GM21619 (cell line): ENCODE results near the gene SETX.

ENCODE experiments used
- ATAC-seq: cut with Tn5 transposase; IDR thresholded peaks from one replicate; pipeline ENCODE4 v1.9.1; 2021; ENCODE audit not compliant: unreplicated experiment

SETX gene

DNA sequence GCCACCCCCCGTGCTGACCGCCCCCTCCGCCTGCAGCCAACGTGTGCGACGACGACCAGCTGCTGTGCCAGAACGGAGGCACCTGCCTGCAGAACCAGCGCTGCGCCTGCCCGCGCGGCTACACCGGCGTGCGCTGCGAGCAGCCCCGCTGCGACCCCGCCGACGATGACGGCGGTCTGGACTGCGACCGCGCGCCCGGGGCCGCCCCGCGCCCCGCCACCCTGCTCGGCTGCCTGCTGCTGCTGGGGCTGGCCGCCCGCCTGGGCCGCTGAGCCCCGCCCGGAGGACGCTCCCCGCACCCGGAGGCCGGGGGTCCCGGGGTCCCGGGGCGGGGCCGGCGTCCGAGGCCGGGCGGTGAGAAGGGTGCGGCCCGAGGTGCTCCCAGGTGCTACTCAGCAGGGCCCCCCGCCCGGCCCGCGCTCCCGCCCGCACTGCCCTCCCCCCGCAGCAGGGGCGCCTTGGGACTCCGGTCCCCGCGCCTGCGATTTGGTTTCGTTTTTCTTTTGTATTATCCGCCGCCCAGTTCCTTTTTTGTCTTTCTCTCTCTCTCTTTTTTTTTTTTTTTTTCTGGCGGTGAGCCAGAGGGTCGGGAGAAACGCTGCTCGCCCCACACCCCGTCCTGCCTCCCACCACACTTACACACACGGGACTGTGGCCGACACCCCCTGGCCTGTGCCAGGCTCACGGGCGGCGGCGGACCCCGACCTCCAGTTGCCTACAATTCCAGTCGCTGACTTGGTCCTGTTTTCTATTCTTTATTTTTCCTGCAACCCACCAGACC is 112.8 kb downstream of the SETX start:
- no peak for ATAC-seq

DNA sequence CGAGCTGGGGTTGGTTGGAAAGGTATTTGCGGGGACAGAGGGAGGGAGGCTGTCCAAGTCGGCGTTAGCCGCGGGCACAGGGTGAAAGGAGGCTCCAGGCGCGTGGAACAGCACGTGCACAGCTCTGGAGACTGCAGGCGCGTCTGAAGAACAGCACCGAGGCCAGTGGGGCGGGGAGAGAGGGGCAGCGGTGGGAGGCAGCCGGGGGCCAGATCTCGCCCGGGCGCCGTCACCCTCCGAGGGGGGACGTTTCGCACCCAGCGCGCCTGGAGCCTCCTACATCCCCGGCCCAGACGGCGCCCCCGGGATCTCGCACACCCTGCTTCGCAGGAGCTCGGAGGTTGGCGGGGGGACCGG is 113.3 kb downstream of the SETX start:
- no peak for ATAC-seq

DNA sequence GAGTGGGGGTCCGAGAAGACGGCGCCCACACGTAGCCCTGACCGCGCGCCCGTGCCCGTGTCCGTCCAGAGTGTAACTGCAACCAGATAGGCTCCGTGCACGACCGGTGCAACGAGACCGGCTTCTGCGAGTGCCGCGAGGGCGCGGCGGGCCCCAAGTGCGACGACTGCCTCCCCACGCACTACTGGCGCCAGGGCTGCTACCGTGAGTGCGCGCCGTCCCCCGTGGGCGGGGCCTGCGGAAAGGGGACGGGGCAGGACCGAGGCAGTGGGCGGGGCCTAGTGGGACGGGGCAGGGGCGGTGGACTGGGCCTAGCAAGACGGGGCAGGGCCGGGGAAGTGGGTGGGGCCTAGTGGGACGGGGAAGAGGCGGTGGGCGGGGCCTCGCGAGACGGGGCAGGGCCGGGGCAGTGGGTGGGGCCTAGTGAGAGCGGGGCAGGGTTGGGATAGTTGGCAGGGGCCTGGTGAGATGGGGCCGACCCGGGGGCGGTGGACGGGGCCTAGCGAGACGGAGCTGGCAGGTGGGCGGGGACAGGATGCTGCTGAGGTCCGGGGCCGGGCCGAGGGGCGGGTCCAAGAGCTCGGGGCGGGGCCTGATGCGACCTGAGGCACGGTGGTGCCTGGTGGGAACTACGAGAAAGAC is 113.8 kb downstream of the SETX start:
- ATAC-seq = peak; percentile 76

DNA sequence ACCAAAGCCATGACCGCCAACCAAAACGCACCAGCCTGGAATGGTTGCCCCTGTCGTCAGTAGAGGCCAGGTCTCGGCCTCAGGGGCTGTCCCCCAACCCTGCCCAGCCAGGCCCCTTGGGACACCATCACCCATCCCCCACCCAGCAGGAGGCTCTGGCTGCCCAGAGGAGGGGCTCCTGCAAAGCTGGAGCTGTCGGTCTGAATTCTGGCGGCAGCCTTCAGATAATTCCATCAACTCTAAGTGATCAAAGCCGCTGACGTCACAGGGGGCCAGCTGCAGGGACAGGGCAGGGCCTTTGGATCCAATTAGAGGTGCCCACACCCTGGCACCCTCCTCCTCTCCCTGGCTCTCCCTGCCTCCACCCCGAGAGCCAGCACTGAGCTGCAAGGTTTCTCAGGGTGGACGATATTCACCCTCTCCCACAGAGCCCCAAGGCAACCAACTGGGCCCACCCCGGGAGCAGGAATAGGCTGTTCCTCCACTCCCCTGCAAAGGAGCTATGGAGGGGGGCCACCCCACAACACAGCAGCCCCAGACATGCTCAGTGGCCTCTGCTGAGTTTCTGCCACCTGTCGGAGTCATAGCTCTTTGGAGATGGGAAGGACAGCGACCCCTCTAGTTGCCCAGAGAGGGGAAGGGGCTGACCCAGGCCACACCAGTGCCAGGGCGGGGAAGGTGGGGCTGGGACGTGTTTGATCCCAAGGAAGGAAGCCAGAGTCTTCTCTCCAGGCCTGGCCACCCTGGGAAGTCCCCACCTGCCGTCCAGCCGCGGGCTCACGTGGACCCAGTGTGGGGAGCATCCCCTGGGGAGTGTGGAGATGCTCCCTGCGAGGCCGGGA is 114.6 kb downstream of the SETX start:
- ATAC-seq = peak; percentile 4

DNA sequence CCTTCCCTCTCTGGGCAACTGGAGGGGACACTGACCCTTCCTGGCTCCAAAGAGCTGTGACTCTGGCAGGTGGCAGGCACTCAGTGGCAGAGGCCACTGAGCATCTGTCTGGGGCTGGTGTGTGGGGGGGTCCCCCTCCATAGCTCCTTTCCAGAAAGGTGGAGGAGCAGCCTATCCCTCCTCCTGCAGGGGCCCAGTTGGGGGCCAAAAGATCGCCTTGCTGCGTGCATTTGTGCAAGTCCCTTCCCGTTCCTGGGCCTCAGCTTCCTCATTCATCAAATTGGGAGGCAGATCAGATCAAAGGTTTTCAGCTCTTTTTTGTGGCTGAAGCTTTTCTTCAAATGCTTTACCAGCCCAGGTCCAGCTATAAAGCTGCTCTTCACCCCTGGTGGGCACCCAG is 115.3 kb downstream of the SETX start:
- no peak for ATAC-seq

DNA sequence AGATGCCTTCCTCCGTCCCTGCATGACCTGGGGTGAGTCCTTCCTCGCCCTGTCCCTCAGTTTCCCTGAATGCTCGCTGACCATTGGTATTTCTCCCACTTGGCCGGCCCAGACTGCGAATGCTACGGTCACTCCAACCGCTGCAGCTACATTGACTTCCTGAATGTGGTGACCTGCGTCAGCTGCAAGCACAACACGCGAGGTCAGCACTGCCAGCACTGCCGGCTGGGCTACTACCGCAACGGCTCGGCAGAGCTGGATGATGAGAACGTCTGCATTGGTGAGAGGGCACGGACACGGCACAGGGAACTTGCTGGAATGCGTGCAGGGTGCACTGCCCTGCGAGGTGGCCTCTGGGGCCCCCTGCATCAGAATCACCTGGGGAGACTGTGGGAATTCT is 115.8 kb downstream of the SETX start:
- no peak for ATAC-seq

DNA sequence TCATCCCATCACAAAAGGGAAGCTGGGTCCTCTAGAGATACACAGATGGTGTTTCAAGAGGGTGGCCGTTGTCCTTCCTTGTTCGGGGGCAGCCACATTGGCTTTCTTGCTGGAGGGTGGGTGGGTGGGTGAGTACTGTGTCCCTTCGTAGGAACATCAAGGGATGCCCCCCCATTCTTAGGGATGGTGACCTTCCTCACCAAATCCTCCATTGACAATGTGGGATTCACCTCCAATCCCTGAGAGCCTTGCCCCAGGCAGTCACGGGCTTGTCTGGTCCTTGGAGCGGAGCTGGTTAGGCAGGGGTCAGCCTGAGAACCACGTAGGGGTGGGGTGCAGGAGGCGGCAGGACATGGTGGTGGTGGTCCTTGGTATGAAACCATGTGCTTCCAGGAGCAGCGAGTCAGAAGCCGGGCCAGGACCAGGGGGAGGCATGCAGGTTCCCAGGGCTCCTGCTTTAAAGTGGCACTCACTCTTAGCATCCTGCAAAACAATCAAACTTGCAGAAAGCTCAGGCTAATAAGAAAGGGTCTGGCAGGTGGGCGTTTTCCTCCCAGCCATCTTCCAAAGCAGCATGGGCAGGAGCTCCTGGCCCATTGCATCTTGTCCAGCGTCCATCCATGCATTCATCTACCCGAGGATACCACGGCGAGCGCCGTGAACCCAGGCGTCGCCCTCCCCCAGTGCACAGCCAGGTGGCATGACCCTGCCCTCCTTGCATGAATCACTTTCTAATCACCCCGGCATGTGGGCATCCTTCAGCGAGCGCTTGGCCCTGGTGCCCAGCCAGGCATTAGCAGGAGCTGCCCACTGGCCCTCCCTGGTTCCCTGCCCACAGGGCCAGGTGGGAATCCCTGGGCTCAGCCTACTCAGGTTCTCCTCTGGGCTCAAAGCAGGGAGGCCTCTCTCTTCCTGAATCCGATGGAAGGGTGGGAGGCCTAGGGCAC is 116.5 kb downstream of the SETX start:
- ATAC-seq = no peak

DNA sequence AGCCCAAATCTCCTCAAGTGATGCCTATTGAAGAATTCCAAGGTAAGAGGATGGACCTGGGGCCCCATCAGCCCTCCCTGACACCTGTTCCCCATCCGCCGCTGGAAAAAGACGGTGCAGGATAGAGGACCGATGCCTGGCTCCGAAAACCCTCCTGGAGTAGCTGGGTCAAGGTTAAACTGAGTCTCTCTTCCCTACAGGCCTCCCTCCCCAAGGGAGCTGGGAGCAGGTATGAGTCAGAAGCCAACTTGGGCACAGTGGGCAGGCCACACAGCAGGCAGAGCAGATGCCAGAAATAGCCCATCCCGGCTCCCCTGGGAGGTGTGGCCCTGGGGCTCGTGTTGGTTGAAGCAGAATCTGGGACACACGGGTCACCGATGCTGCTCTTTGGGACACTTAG is 117.3 kb downstream of the SETX start:
- no peak for ATAC-seq

DNA sequence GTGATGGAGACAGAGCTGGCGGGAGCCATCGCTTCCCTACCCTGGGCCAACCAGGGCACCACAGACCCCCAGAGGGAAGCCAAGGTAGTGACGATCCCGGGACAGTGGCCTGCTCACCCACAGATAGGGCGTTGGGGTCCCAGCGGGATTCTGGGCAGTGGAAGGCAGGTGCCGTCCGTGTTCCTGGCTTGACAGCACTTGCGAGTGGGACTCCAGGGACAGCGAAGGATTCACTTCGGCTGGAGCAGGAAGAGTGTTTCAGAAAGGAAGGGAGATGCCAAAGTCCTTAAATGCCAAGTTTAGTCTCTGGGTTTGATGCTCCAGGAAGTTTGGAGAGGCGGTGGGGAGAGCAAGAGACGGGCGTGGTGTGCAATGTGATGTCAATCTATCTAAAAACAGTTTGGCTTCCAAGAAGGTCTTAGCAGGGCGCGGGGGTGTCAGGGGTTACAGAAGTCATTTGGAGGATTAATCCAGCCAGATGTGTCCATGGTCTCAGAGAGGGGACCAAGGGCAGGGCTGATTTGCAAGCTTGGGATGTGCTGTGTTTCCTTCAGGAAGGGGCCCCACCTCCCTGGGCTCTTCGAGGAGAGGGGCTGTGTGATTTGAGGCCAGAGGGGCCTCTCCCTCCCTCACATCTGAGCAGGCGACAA is 118.0 kb downstream of the SETX start:
- ATAC-seq = no peak

DNA sequence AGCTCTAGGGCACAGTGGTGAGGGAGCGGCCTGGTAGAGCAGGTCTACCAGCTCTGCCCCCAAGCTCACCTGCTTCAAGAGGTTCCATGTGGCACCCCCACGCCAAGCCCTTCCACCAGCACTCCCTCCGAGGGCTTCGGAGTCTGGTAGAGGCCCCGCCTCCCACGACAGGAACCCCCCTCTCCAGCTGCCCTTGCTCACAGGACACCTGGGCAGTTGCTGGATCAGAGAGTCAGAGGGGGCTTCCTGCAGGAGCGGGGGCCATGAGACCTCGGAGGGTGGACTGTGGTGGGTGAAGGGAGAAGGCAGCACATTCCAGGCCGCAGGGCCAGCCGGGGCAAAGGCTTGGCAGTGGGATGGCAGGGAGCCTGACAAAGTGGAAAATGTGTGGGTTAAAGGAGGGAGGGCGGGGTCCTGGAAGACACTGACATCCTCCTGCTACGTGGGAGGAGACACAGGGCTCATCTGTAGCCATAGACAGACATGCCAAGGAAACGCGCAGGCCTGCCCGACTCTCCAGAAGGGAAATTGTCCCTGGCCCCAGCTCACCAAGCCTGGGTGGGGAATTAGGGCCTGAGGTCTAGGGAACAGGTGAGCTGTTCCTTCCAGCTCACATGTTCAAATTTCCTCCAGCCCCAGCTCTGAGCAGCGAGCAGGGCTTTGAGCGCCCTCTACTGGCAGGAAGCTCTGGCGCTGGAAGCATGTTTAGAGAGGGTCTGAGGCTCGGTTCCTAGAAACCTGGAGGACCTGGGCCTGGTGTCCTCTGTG is 118.7 kb downstream of the SETX start:
- no peak for ATAC-seq

DNA sequence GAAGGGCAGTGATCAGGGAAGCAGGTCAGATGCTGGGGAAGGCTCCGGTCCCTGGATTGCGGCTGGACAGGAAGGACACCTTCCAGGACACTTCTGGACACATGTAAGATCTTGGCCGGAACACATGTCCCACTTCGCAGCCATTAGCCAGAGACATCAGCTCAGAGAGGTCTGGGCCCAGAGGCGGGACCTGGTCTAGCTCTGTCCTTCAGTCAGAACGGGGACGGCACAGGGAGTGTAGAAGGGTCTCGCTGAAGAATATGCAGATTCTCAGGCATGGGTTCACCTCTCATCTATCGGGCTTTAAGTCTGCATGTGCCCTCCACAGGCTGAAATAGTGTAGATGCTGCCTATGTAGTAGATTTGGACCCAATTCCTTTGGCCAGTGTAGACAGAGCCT is 119.7 kb downstream of the SETX start:
- no peak for ATAC-seq

DNA sequence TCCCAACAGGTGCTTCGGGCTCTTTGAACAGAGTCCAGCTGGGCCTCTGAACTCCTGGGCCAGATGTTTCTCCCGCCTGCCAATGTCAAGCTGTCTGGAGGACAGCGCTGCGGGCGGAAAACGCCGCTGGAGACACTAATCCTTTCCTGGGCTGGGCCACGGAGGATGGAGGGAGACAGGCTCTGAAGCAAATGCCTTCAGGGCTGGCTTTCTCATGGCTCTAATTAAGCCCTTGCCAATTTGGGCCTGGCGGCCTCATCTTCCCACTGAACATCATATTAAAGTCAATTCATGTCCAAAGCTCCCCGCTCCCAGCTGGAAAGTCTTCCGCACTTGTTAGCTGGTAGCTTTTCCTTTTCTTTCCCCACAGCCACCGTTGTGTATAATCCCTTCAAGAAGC is 120.3 kb downstream of the SETX start:
- ATAC-seq = no peak

DNA sequence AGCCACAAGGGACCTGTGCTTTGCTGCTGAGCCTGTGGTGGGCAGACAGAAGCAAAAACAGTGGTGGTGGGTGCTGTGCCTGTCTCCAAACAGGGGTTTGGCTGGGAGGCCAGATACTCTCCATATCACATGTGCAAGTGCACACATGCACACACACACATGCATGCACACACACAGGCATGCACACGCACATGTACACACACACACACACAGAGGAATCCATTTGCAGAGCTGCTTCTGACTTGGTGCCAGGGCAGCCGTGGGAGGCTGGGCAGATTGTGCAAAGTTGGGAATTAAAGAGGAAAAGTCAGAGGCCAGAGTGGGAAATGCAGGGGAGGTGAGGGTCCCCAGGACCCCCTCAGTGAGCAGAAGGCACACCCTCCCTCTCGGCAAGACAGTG is 121.6 kb downstream of the SETX start:
- ATAC-seq = no peak

DNA sequence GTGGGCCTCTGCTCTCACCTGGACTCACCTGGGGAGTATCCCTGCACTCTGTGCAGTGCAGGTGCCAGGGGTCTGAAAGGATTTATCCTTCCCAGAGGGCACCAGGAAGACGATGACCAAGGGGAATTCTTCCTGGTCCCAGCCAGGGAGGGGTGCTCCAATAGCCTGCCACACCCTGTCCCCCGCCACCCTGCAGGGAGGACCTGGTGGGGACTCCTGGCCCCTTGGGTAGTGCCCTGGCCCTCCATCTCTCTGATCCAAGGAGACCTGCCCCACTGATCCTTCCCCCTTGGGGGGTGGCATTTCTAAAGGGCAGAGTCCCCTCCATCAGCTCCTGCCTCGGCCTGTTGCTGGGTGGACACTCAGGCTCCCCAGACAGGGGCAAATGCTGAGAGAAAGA is 122.3 kb downstream of the SETX start:
- ATAC-seq = no peak

DNA sequence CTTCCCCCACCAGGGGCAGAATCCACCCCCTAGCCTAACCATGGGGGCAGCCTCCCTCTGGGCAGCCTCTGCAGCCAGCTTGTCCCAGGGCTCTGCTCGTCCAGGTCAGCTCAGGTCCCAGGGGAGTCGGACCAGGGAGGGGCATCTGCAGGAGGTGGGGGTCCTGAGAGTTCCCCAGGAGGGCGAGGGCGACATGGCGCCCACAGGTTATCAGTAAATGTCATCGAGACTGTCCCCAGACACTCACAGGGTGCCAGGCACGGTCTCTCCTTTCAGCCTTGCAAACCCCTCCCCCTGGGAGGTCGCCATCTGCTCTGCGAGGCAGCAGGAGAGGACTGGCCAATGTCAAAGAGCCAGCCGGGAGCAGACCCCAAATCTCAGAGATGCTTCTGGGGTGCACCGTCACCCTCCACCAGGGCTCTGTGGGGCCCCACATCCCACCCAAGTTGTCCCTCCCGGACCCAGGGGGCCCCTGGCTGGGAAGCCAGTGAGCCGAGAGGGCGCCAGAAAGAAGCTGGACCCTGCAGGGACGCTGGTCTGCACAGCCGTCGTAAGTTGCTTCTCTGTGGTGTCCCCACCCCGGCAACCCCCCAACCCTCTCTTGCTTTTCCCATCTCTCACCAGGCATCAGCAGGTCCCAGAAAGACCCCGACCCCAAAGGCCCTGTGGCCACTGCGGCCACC is 123.6 kb downstream of the SETX start:
- no peak for ATAC-seq

DNA sequence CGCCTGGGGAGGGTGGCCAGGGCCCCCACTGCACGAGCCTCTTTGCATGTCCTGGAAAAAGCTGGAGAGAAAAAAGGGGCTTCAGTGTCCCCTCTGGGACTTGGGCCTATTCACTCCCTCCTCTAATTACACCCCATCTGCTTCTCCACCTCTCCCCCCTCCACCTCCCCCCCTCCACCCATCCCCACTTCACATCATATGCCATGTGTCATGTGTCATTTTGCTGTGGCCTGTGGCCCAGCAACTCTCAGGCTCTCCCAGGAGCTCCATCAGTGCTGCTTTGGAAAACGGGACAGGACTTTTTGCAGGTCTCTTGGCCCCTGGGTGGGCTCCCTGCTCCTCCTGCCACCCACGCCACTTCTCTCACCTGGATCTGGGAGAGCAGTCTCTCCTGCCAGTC is 124.2 kb downstream of the SETX start:
- no peak for ATAC-seq

DNA sequence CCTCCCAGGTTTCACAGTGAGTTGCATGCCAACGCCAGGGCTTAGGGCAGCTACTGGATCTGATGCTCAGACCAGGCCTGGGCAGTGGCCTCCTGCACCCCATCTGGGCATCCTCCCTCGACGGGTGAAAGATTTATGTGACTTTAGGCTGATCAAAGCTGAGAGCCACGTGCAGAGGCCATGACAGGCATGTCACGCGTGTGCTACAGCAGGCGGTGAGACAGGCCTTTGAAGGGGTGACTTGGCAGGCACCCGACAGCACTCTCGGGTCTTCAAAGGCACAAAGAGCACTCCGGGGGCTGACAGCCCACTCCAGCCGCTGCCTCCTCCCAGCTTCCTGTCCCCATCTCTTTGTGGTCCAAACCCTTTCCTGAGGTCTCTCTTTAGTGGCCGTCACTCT is 126.7 kb downstream of the SETX start:
- no peak for ATAC-seq

DNA sequence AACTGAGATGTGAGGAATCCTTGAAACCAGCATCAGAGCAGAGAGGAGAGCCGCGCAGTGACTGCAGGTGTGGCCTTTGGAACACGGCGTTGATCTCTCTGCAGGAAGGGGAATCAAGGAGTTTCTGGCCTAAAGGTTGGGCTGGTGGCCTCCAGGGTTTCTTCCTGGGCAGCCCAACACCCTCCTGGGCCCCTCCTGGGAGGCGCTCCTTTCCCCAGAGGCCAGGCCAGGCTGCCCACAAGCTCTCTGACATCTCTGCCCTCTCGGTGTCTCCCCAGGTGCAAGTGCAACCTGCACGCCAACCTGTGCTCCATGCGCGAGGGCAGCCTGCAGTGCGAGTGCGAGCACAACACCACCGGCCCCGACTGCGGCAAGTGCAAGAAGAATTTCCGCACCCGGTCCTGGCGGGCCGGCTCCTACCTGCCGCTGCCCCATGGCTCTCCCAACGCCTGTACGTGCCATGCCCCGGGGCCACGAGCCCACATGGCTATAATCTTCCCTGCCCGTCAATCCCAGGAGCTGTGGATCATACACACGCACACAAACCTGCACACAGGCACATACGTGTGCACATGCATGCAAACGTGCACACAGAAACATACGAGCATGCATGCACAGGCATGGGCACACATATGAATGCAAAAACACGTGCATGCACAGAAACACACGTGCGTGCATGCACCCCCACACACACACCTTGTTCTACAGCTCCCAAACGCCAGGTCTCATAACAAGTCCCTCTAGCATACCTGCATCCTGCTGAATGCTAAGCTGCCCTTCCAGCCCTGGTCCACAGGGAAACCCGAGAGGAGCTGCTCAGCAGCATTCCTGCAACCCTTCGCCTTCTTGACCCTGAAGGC is 128.0 kb downstream of the SETX start:
- ATAC-seq = no peak
